ENCODE measurements around the gene MTCL3.

MTCL3 gene

GRCh38 chr6:127519469-127519785 is 292 bp upstream of the MTCL3 start:
- Histone ChIP-seq H3K4me1 (peaks cover 0 to 24% (median 3%) of the 10 kb centered on the region in 4 donors), H3K27me3 (peaks cover 0 to 8% of the 10 kb centered on the region in 2 donors), H3K4me3 (no peak overlapping the region), H3K36me3 (no peaks in the 10 kb centered on the region), H3K9me3 (no peaks in the 10 kb centered on the region), H3K27ac (no peak overlapping the region)
- TF ChIP-seq POLR2A (IDR thresholded peaks at IDR 0.05) (no peak), CTCF (IDR thresholded peaks at IDR 0.05) (no peak)
- DNase-seq, result no peak

- Histone ChIP-seq H3K27ac (no peak overlapping the region), H3K9me3 (no peaks in the 10 kb centered on the region), H3K27me3 (peaks cover 0 to 8% of the 10 kb centered on the region in 2 donors), H3K4me1 (peaks cover 0 to 26% (median 3%) of the 10 kb centered on the region in 4 donors), H3K36me3 (no peaks in the 10 kb centered on the region), H3K4me3 (peak overlapping the region in 1 of 4 donors; percentile 4)
- DNase-seq, result no peak
- TF ChIP-seq CTCF (IDR thresholded peaks at IDR 0.05), result no peak
- TF ChIP-seq POLR2A (IDR thresholded peaks at IDR 0.05), result no peak
Measured at GRCh38 chr6:127518191-127518709, 885 bp downstream of the MTCL3 start.

GRCh38 chr6:127517693-127518092 is 1.4 kb downstream of the MTCL3 start:
- H3K4me3 ChIP-seq, result no peak overlapping the region
- no peak overlapping the region for H3K27ac ChIP-seq
- DNase-seq, result no peak
- H3K4me1 ChIP-seq, result peaks cover 0 to 26% (median 3%) of the 10 kb centered on the region in 4 donors
- H3K9me3 ChIP-seq, result no peaks in the 10 kb centered on the region
- no peaks in the 10 kb centered on the region for H3K36me3 ChIP-seq
- TF ChIP-seq POLR2A (IDR thresholded peaks at IDR 0.05) (no peak), CTCF (IDR thresholded peaks at IDR 0.05) (no peak)
- peaks cover 0 to 8% of the 10 kb centered on the region in 2 donors for H3K27me3 ChIP-seq

- peak in 2 of 3 donors; percentile 46 to 69 for DNase-seq
- H3K4me1 ChIP-seq, result peaks cover 0 to 26% (median 3%) of the 10 kb centered on the region in 4 donors
- H3K27me3 ChIP-seq, result peaks cover 0 to 8% of the 10 kb centered on the region in 2 donors
- H3K9me3 ChIP-seq, result no peaks in the 10 kb centered on the region
- peak overlapping the region; percentile 47 to 73 (median 62) for H3K4me3 ChIP-seq
- H3K27ac ChIP-seq, result peak overlapping the region in 2 of 4 donors; percentile 36 to 74
- H3K36me3 ChIP-seq, result no peaks in the 10 kb centered on the region
- TF ChIP-seq CTCF (IDR thresholded peaks at IDR 0.05) (peak; percentile 49 to 71 (median 54)), POLR2A (IDR thresholded peaks at IDR 0.05) (no peak)
Measured at GRCh38 chr6:127516662-127517273, 2.4 kb downstream of the MTCL3 start.

- TF ChIP-seq POLR2A (IDR thresholded peaks at IDR 0.05) (no peak), CTCF (IDR thresholded peaks at IDR 0.05) (no peak)
- H3K4me3 ChIP-seq, result peak overlapping the region; percentile 47 to 73 (median 62)
- peak; percentile 53 to 72 (median 61) for DNase-seq
- H3K27me3 ChIP-seq, result peaks cover 0 to 8% of the 10 kb centered on the region in 2 donors
- H3K4me1 ChIP-seq, result peaks cover 0 to 26% (median 3%) of the 10 kb centered on the region in 4 donors
- H3K27ac ChIP-seq, result peak overlapping the region; percentile 15 to 74 (median 30)
- H3K36me3 ChIP-seq, result no peaks in the 10 kb centered on the region
- H3K9me3 ChIP-seq, result no peaks in the 10 kb centered on the region
Measured at GRCh38 chr6:127515794-127516661, 3.1 kb downstream of the MTCL3 start.

Measured in Peyer's patch (tissue), 4 donors.